HepG2 (cell line): ENCODE results near the gene SMARCAD1. TPM values are rescaled to one million over a fixed set of nuclear protein-coding genes. Genes with fewer than 3 reads are reported as not detected.

Experiments
- AHDC1 ChIP-seq: sonication (generic); formaldehyde crosslinking; IDR thresholded peaks from 2 replicates; pipeline ENCODE4 v1.5.1; 2020; ENCODE audit warnings: mild to moderate bottlenecking, missing genetic modification reagents, borderline replicate concordance
- FOXK2 ChIP-seq: fragments of 450-650 bp; IDR thresholded peaks from 2 replicates; pipeline ENCODE4 v1.6.1; 2016
- NCOA5 ChIP-seq: sonication (generic); formaldehyde crosslinking; IDR thresholded peaks from 2 replicates; pipeline ENCODE4 v1.4.0; 2020; ENCODE audit warnings: missing genetic modification reagents
- PITX1 ChIP-seq: sonication (generic); formaldehyde crosslinking; IDR thresholded peaks from 2 replicates; pipeline ENCODE4 v1.5.1; 2020; ENCODE audit warnings: mild to moderate bottlenecking, missing genetic modification reagents
- SOX13 ChIP-seq, 3 experiments: fragments of 450-650 bp in 1 of 3; sonication (generic) in 1 of 3; formaldehyde crosslinking in 1 of 3; IDR thresholded peaks in 2 of 3; conservative IDR thresholded peaks in 1 of 3; 2 replicates each; pipeline versions ENCODE4 v1.5.0 to v1.6.1; 2016 to 2020; ENCODE audit warnings: antibody characterized with exemption in 1 of 3, mild to moderate bottlenecking in 1 of 3, missing compliant biosample characterization in 1 of 3, missing genetic modification reagents in 1 of 3, moderate library complexity in 1 of 3
- SOX5 ChIP-seq: IDR thresholded peaks from 2 replicates; pipeline ENCODE4 v1.6.1; 2016; ENCODE audit warnings: borderline replicate concordance
- SOX6 ChIP-seq, 2 experiments: fragments of 450-650 bp in 1 of 2; sonication (generic) in 1 of 2; formaldehyde crosslinking in 1 of 2; IDR thresholded peaks; 2 replicates each; pipeline versions ENCODE4 v1.4.0 to v1.6.1; 2017 to 2020; ENCODE audit warnings: antibody characterized with exemption in 1 of 2, mild to moderate bottlenecking in 1 of 2, missing genetic modification reagents in 1 of 2
- SUZ12 ChIP-seq: fragments of 150-350 bp; IDR thresholded peaks from 2 replicates; pipeline ENCODE4 v1.6.1; 2014; ENCODE audit warnings: low read depth, low read length
- ZNF20 ChIP-seq: sonication (generic); formaldehyde crosslinking; IDR thresholded peaks from 2 replicates; pipeline ENCODE4 v1.4.0; 2020; ENCODE audit warnings: mild to moderate bottlenecking, moderate library complexity, missing genetic modification reagents
- ZNF318 ChIP-seq: sonication (generic); formaldehyde crosslinking; IDR thresholded peaks from 2 replicates; pipeline ENCODE4 v1.4.0; 2020; ENCODE audit warnings: mild to moderate bottlenecking, missing genetic modification reagents
- ZNF549 ChIP-seq: sonication (generic); formaldehyde crosslinking; IDR thresholded peaks from 2 replicates; pipeline ENCODE4 v1.5.0; 2020; ENCODE audit warnings: missing genetic modification reagents
- ZNF570 ChIP-seq: sonication (generic); formaldehyde crosslinking; IDR thresholded peaks from 2 replicates; pipeline ENCODE4 v1.4.0; 2020; ENCODE audit warnings: mild to moderate bottlenecking, missing genetic modification reagents, borderline replicate concordance
- ZNF776 ChIP-seq: sonication (generic); formaldehyde crosslinking; IDR thresholded peaks from 2 replicates; pipeline ENCODE4 v1.4.0; 2020; ENCODE audit warnings: mild to moderate bottlenecking, missing genetic modification reagents
- ZNF788 ChIP-seq: sonication (generic); formaldehyde crosslinking; IDR thresholded peaks from 2 replicates; pipeline ENCODE4 v1.5.0; 2020; ENCODE audit warnings: mild to moderate bottlenecking, missing genetic modification reagents, borderline replicate concordance
- polyA plus RNA-seq, 8 experiments: library from polyadenylated mRNA; depleted of rRNA in 3 of 8; stranded (reverse) in 7 of 8; unstranded in 1 of 8; fragments of >200 nt; fragmentation: Illumina TruSeq in 4 of 8; extraction: Trizol in 4 of 8; gene quantifications; 2 replicates each; pipeline versions ENCODE4 v1.2.1 to v1.2.3, GENCODE V29; 2011 to 2016; ENCODE audit warnings: low read depth in 4 of 8, missing spikeins in 1 of 8, mixed read lengths in 1 of 8; ENCODE audit not compliant: insufficient read depth in 1 of 8
- total RNA-seq, 5 experiments: library from RNA; depleted of rRNA; stranded (reverse); fragments of >200 nt; fragmentation: Illumina TruSeq; extraction: Trizol; gene quantifications; 2 replicates each; pipeline ENCODE4 v1.2.3, GENCODE V29; 2016; ENCODE audit warnings: low read depth in 1 of 5

SMARCAD1 gene
- total and polyA plus RNA-seq, 2 of the 13 experiments (the other 11 are each of a cell fraction or from before 2014, with no cell fraction given) = 18.2 to 35.9 TPM

- TF ChIP-seq SOX5 = peak; percentile 75; the same call in 1 of the 2 replicates
- no peak for TF ChIP-seq SOX13 (IDR thresholded peaks at IDR 0.05)
- TF ChIP-seq SOX13 (CRISPR knock-in tag; conservative IDR thresholded peaks at IDR 0.05 in 1 of 2, IDR thresholded peaks at IDR 0.05 in 1 of 2) = peak in 1 of 2 experiments; percentile 81; a peak in 2 of 4 replicates
- TF ChIP-seq ZNF776 (CRISPR knock-in tag) = no peak
- TF ChIP-seq ZNF318 (CRISPR knock-in tag) = no peak
- no peak for TF ChIP-seq SOX6 (IDR thresholded peaks at IDR 0.05)
- TF ChIP-seq SOX6 (CRISPR knock-in tag; IDR thresholded peaks at IDR 0.05) = peak; percentile 50; the same call in 1 of the 2 replicates
- TF ChIP-seq SUZ12 = no peak
- TF ChIP-seq FOXK2 = no peak
- no peak for TF ChIP-seq NCOA5 (CRISPR knock-in tag)
- TF ChIP-seq ZNF570 (CRISPR knock-in tag) = no peak
- TF ChIP-seq ZNF788 (CRISPR knock-in tag) = no peak
- peak; percentile 54; the same call in 1 of the 2 replicates for TF ChIP-seq PITX1 (CRISPR knock-in tag)
- no peak for TF ChIP-seq AHDC1 (CRISPR knock-in tag)
- no peak for TF ChIP-seq ZNF549
- TF ChIP-seq ZNF20 (CRISPR knock-in tag) = no peak
Measured at GRCh38 chr4:94165256-94165655, 42.4 kb upstream of the SMARCAD1 start (continued).
